ENCODE results near the gene PDE8A.
A peak's percentile ranks its signal among the peaks of the same experiment; 100 is the strongest.

Gene PDE8A

DNA sequence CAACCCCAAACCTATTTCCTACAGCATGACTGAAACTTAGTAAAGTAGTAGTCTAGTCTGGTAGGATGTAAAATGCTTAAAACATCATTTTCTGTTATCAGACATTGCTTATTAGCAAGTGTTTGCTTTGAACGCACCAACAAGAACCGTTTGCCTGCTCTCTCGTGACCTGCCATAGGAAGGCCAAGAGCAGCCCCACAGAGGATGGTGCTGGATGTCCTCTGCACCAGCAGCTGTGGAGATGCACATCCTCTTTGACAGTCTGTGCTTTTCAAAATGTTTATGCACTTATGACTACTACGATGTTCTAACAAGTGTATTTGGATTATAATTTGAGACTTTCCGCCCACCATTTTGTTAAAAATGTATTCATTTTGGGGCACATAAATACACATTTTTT lies 59.6 kb downstream of the PDE8A start:
- Histone ChIP-seq H3K9me3 (ENCODE audit: control insufficient read depth in 1 of 2, low read length in 2 of 2) (no peaks in the 10 kb centered on the region), H3K36me3 (ENCODE audit: control insufficient read depth in 1 of 2, insufficient read depth in 2 of 2, low read length in 2 of 2) (no peaks in the 10 kb centered on the region), H3K4me3 (ENCODE audit: low read depth in 1 of 2, low read length in 2 of 2) (no peak overlapping the region), H3K4me1 (ENCODE audit: control insufficient read depth in 1 of 2, insufficient read depth in 2 of 2, low read length in 2 of 2) (peaks cover 0 to 21% of the 10 kb centered on the region in 2 donors), H3K27ac (ENCODE audit: low read length) (no peak overlapping the region), H3K27me3 (ENCODE audit: low read depth, low read length) (no peaks in the 10 kb centered on the region)

DNA sequence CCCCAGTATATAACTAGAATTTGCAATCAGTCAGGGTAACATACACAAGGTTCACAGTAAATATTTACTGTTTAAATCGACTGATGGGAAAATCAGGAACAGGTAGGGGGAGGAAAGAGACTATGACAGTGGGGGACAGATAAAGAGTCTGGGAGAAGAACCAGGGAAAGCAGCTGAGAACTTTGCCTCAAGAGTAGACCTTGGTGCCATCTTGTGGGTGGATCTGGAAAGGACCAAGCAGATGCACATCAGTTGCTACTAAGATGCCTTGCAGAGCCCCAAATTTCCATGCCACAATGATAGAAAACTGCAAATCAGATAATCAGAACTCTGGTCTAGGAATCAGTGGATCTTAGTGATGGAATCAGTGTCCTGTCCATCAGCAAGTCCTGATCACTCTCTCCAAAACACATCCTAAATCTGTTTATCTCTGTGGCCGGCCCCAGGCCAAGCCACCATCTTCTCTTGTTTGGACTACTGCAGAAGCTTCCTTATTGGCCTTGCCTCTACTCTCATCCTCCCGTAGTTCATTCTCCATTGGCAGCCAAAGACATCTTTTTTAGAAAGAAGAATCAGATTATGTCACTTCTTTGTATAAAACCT lies 62.7 kb downstream of the PDE8A start:
- H3K4me3 ChIP-seq (ENCODE audit: low read depth in 1 of 2, low read length in 2 of 2) = no peak overlapping the region
- no peaks in the 10 kb centered on the region for H3K36me3 ChIP-seq (ENCODE audit: control insufficient read depth in 1 of 2, insufficient read depth in 2 of 2, low read length in 2 of 2)
- no peaks in the 10 kb centered on the region for H3K9me3 ChIP-seq (ENCODE audit: control insufficient read depth in 1 of 2, low read length in 2 of 2)
- peaks cover 6 to 15% of the 10 kb centered on the region in 2 donors for H3K4me1 ChIP-seq (ENCODE audit: control insufficient read depth in 1 of 2, insufficient read depth in 2 of 2, low read length in 2 of 2)
- no peak overlapping the region for H3K27ac ChIP-seq (ENCODE audit: low read length)
- H3K27me3 ChIP-seq (ENCODE audit: low read depth, low read length) = no peaks in the 10 kb centered on the region

DNA sequence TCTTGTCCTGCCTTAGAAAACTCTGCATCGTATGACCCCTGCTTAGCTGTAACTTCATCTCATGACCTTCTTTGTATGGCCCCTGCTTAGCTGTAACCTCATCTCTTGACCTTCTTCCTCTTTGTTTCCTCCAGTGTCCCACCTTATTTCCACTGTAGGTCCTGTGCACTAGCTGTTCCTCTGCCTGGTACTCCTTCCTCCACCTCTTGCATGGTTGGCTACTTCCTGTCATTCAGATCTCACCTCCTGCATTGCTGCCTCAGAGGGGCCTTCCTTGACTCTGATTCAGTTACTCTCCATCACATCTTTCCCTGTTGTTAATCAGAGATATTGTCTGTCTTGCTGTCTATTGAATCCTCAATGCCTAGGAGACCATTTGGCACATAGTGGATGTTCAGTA lies 63.2 kb downstream of the PDE8A start:
- H3K36me3 ChIP-seq (ENCODE audit: control insufficient read depth in 1 of 2, insufficient read depth in 2 of 2, low read length in 2 of 2) = no peaks in the 10 kb centered on the region
- H3K4me3 ChIP-seq (ENCODE audit: low read depth in 1 of 2, low read length in 2 of 2) = no peak overlapping the region
- no peak overlapping the region for H3K27ac ChIP-seq (ENCODE audit: low read length)
- H3K27me3 ChIP-seq (ENCODE audit: low read depth, low read length) = no peaks in the 10 kb centered on the region
- H3K4me1 ChIP-seq (ENCODE audit: control insufficient read depth in 1 of 2, insufficient read depth in 2 of 2, low read length in 2 of 2) = peaks cover 6 to 15% of the 10 kb centered on the region in 2 donors
- no peaks in the 10 kb centered on the region for H3K9me3 ChIP-seq (ENCODE audit: control insufficient read depth in 1 of 2, low read length in 2 of 2)

DNA sequence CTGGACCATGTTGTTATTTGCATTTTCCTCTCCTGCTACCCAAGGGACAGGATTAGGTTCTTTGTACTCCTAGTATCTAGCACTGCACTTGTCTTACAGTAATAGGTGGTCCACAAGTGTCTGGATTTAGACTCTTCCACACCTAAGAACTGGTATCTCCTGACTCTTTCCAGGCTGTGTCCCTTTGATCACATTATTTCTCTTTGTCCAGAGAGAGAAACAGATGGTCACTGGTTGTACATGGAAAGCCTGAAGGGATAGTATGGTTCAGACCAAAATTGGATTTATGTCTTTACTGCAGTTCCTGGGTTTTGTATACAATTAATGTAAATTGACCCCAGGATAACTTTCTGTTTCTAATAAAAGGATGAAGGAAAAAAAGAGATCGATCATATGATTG lies 64.0 kb downstream of the PDE8A start:
- Histone ChIP-seq H3K27me3 (ENCODE audit: low read depth, low read length) (no peaks in the 10 kb centered on the region), H3K27ac (ENCODE audit: low read length) (no peak overlapping the region), H3K4me1 (ENCODE audit: control insufficient read depth in 1 of 2, insufficient read depth in 2 of 2, low read length in 2 of 2) (peaks cover 6 to 17% of the 10 kb centered on the region in 2 donors), H3K9me3 (ENCODE audit: control insufficient read depth in 1 of 2, low read length in 2 of 2) (no peaks in the 10 kb centered on the region), H3K36me3 (ENCODE audit: control insufficient read depth in 1 of 2, insufficient read depth in 2 of 2, low read length in 2 of 2) (no peaks in the 10 kb centered on the region), H3K4me3 (ENCODE audit: low read depth in 1 of 2, low read length in 2 of 2) (no peak overlapping the region)

DNA sequence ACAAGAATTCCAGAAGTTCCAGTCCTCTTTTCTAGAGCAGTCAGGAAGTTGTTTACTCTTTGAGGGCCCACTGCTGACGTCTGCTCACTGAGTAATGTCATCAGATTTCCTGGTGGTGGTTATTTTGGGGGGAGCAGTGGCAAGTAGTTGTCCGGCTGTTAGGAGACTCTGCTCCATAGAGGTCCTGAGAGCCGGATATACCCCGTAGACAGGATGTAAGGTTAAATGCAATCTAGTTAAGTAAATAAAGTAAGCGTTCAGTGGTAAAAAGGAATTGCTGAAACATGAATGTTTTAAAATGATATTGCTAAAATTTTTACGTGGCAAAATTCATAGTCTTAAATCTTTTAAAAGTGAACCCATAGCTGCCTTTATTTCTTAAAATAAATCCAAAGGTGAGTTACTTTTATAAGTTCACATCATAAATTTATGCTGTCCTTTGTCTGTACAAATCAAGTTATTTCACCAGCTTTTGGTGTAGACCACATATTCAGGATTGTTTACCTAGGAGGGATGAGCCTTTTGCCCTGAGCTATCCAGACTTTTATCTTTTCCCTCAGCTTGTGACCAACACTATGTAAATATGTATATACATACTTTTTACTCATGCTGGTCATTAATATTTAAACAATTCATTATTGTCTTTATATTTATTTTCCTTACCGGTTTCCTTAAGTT lies 65.8 kb downstream of the PDE8A start:
- no peaks in the 10 kb centered on the region for H3K36me3 ChIP-seq (ENCODE audit: control insufficient read depth in 1 of 2, insufficient read depth in 2 of 2, low read length in 2 of 2)
- H3K27me3 ChIP-seq (ENCODE audit: low read depth, low read length) = no peaks in the 10 kb centered on the region
- H3K27ac ChIP-seq (ENCODE audit: low read length) = peak overlapping the region; percentile 58
- no peak overlapping the region for H3K4me3 ChIP-seq (ENCODE audit: low read depth in 1 of 2, low read length in 2 of 2)
- H3K4me1 ChIP-seq (ENCODE audit: control insufficient read depth in 1 of 2, insufficient read depth in 2 of 2, low read length in 2 of 2) = peaks cover 6 to 17% of the 10 kb centered on the region in 2 donors
- H3K9me3 ChIP-seq (ENCODE audit: control insufficient read depth in 1 of 2, low read length in 2 of 2) = no peaks in the 10 kb centered on the region

DNA sequence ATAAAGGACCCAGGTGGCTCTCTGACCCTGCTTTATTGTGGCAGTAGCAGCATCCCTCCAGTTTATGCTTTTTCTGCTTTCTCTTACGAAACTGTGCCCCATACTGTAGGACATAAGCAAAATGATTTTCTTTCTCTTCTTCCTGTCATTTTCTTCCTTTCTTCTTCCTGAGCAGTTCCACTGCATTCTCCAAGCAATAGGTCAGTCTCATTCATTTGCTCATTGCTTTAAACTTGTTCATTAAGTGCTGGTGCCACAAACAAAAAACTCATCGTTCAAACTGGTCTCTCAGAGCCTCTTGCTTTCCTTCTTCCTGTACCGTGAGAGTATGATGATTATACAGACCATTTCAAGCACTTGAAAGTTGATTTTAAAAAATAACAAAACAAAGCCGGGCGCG lies 66.8 kb downstream of the PDE8A start:
- H3K36me3 ChIP-seq (ENCODE audit: control insufficient read depth in 1 of 2, insufficient read depth in 2 of 2, low read length in 2 of 2) = no peaks in the 10 kb centered on the region
- H3K4me3 ChIP-seq (ENCODE audit: low read depth in 1 of 2, low read length in 2 of 2) = no peak overlapping the region
- H3K27ac ChIP-seq (ENCODE audit: low read length) = no peak overlapping the region
- H3K9me3 ChIP-seq (ENCODE audit: control insufficient read depth in 1 of 2, low read length in 2 of 2) = no peaks in the 10 kb centered on the region
- H3K27me3 ChIP-seq (ENCODE audit: low read depth, low read length) = no peaks in the 10 kb centered on the region
- peaks cover 6 to 13% of the 10 kb centered on the region in 2 donors for H3K4me1 ChIP-seq (ENCODE audit: control insufficient read depth in 1 of 2, insufficient read depth in 2 of 2, low read length in 2 of 2)

DNA sequence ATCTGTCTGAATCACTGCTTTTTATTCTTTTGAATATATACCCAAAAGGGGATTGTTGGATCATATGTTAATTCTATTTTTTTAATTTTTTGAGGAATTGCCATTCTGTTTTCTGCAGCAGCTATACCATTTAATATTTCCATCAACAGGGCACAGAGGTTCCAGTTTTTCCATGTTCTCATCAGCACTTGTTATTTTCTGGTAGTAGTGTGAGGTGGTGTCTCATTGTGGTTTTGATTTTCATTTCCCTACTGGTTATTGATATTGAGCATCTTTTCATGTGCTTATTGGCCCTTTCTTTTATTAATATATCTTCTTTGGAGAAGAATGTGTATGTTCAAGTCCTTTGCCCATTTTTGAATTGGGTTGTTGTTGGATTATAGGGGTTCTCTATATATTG lies 68.1 kb downstream of the PDE8A start:
- no peak overlapping the region for H3K27ac ChIP-seq (ENCODE audit: low read length)

DNA sequence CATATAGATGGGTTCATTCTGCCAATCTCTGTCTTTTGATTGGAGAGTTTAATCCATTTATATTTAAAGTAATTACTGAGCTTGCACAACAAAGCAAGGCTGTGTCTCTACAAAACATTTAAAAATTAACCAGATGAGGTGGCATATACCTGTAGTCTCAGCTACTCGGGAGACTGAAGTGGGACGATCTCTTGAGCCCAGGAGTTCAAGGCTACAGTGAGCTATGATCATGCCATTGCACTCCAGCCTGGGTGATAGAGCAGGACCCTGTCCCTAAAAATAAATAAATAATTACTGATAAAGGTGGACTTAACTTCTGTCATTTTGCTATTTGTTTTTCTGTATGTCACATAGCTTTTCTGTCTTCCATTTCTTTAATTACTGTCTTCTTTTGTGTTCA lies 78.1 kb downstream of the PDE8A start:
- no peaks in the 10 kb centered on the region for H3K36me3 ChIP-seq (ENCODE audit: control insufficient read depth in 1 of 2, insufficient read depth in 2 of 2, low read length in 2 of 2)
- H3K9me3 ChIP-seq (ENCODE audit: control insufficient read depth in 1 of 2, low read length in 2 of 2) = no peaks in the 10 kb centered on the region
- H3K27ac ChIP-seq (ENCODE audit: low read length) = no peak overlapping the region
- H3K4me3 ChIP-seq (ENCODE audit: low read depth in 1 of 2, low read length in 2 of 2) = no peak overlapping the region
- H3K4me1 ChIP-seq (ENCODE audit: control insufficient read depth in 1 of 2, insufficient read depth in 2 of 2, low read length in 2 of 2) = peaks cover 0 to 6% of the 10 kb centered on the region in 2 donors
- H3K27me3 ChIP-seq (ENCODE audit: low read depth, low read length) = no peaks in the 10 kb centered on the region

More for the DNA sequence above, 68.1 kb downstream of the PDE8A start:
- Histone ChIP-seq H3K27me3 (ENCODE audit: low read depth, low read length) (no peaks in the 10 kb centered on the region), H3K4me1 (ENCODE audit: control insufficient read depth in 1 of 2, insufficient read depth in 2 of 2, low read length in 2 of 2) (peaks cover 6 to 13% of the 10 kb centered on the region in 2 donors), H3K4me3 (ENCODE audit: low read depth in 1 of 2, low read length in 2 of 2) (no peak overlapping the region), H3K36me3 (ENCODE audit: control insufficient read depth in 1 of 2, insufficient read depth in 2 of 2, low read length in 2 of 2) (no peaks in the 10 kb centered on the region), H3K9me3 (ENCODE audit: control insufficient read depth in 1 of 2, low read length in 2 of 2) (no peaks in the 10 kb centered on the region)

DNA sequence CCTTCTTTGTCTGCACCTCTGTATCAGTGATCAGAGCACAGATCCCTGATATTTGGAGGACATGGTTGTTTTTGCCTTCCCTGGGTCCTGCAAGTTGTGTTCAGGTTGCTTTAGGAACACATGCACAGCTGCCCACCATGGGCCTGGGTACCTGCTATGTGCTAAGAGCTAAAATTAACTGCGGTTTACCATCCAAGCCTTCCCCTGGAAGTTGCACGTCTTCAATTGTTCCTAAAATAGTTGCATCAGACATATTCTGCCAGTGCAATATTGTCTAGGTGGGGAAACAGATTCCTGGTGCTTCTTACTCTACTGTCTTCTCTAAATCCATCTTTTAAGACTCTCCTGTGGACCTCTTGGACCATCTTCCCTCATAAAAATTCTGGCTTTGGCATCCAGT lies 80.9 kb downstream of the PDE8A start:
- no peaks in the 10 kb centered on the region for H3K27me3 ChIP-seq (ENCODE audit: low read depth, low read length)
- peaks cover 4 to 6% of the 10 kb centered on the region in 2 donors for H3K36me3 ChIP-seq (ENCODE audit: control insufficient read depth in 1 of 2, insufficient read depth in 2 of 2, low read length in 2 of 2)
- H3K4me3 ChIP-seq (ENCODE audit: low read depth in 1 of 2, low read length in 2 of 2) = no peak overlapping the region
- no peaks in the 10 kb centered on the region for H3K9me3 ChIP-seq (ENCODE audit: control insufficient read depth in 1 of 2, low read length in 2 of 2)
- H3K4me1 ChIP-seq (ENCODE audit: control insufficient read depth in 1 of 2, insufficient read depth in 2 of 2, low read length in 2 of 2) = peaks cover 0 to 6% of the 10 kb centered on the region in 2 donors
- H3K27ac ChIP-seq (ENCODE audit: low read length) = no peak overlapping the region

DNA sequence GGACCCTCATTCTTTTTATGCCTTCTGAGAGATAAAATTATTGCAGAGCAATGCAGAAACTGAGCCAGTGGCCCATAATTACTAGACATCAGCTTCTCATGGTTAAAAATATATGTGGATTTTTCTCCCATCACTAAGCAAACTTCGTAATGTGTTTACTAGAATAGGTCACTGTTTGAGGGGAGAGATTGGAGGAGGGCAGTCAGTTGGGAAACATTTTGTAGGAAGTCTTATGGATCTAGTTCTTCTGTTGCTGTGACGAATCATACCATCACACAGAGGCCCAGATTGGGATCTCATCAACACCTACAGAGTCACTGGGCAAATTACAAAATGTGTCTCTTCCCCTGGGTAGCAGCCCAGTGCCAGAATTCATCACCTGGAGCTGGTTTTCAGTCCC lies 81.4 kb downstream of the PDE8A start:
- H3K27ac ChIP-seq (ENCODE audit: low read length) = no peak overlapping the region
- H3K4me1 ChIP-seq (ENCODE audit: control insufficient read depth in 1 of 2, insufficient read depth in 2 of 2, low read length in 2 of 2) = peaks cover 0 to 6% of the 10 kb centered on the region in 2 donors
- peaks cover 4 to 6% of the 10 kb centered on the region in 2 donors for H3K36me3 ChIP-seq (ENCODE audit: control insufficient read depth in 1 of 2, insufficient read depth in 2 of 2, low read length in 2 of 2)
- H3K4me3 ChIP-seq (ENCODE audit: low read depth in 1 of 2, low read length in 2 of 2) = no peak overlapping the region
- H3K27me3 ChIP-seq (ENCODE audit: low read depth, low read length) = no peaks in the 10 kb centered on the region
- no peaks in the 10 kb centered on the region for H3K9me3 ChIP-seq (ENCODE audit: control insufficient read depth in 1 of 2, low read length in 2 of 2)

DNA sequence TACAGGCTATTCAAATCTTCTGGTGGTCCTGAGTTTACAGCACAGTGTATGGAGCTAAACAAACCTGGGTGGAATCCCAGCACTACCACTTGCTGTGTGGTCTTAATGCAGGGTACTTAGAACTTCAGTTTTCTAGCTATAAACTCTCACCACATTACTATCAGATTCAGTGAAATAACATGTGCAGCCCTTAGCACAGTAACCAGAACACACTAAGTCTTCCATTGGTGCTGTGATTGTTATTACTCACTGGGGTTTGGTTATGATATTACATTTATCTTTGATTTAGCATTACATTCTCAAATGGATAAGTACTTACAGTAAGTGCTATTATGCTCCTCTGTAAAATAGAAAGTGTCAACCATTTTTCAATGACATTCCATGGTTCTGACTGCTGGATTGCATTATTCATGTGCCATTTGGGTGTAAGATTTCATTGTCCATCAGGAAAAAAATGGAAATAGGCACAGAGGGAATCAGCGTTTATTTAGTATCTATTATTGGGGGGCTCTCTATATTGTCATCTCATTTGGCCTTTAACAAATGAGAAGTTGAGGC lies 81.9 kb downstream of the PDE8A start:
- H3K4me1 ChIP-seq (ENCODE audit: control insufficient read depth in 1 of 2, insufficient read depth in 2 of 2, low read length in 2 of 2) = peaks cover 0 to 6% of the 10 kb centered on the region in 2 donors
- H3K4me3 ChIP-seq (ENCODE audit: low read depth in 1 of 2, low read length in 2 of 2) = no peak overlapping the region
- no peaks in the 10 kb centered on the region for H3K27me3 ChIP-seq (ENCODE audit: low read depth, low read length)
- peaks cover 4 to 6% of the 10 kb centered on the region in 2 donors for H3K36me3 ChIP-seq (ENCODE audit: control insufficient read depth in 1 of 2, insufficient read depth in 2 of 2, low read length in 2 of 2)
- no peak overlapping the region for H3K27ac ChIP-seq (ENCODE audit: low read length)
- no peaks in the 10 kb centered on the region for H3K9me3 ChIP-seq (ENCODE audit: control insufficient read depth in 1 of 2, low read length in 2 of 2)

Data from muscle layer of duodenum (tissue), 2 donors.